NCI-H2029 (cell line): ENCODE measurements around the gene CMTM6.
A peak's percentile ranks its signal among the peaks of the same experiment; 100 is the strongest.
"Not testable (repeated sequence)": the region's sequence is repeated elsewhere in the genome, so short reads cannot be mapped to it uniquely, and the experiment has no call there.

Experiments
- DNase-seq: peaks from one replicate; lab custom pipeline; 2025; lab: John Stamatoyannopoulos, UW

CMTM6 gene

DNA sequence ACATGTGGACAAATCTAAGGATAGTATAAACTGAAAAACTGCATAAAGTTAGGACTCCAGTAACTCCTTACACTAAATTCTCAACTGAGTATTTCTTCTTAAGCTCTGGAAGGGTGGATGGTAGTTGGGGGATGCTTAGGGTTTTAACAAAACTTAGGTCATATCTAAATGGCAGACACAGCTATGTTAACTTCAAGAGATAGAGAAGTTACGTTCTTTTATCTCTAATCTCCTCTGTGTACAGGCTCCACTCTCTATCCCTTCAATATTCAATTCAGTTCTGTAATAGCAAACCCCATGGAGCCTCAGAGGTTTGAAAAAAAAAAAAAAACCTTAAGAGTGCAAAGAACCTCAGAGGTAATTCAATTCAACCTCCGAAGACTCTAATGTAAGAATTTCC is 3.1 kb downstream of the CMTM6 start:
- no peak for DNase-seq

DNA sequence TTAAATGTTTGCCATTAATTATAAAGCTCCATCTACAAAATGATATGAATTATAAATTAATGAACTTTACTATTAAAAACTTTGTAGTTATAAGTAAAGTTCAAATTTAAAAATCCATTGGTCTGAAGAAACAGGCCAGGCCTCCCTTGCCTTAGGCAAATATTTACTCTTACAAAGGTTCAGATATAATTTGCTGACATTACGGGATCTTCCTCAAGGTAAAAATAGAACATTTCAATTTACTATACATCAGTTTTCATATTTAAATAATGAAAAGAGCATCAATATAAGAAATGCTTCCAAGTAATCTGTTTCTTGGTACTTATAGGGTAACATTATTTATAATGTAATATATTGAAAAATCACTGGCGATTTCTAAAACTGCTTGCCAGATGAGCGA is 3.7 kb downstream of the CMTM6 start:
- DNase-seq: no peak

DNA sequence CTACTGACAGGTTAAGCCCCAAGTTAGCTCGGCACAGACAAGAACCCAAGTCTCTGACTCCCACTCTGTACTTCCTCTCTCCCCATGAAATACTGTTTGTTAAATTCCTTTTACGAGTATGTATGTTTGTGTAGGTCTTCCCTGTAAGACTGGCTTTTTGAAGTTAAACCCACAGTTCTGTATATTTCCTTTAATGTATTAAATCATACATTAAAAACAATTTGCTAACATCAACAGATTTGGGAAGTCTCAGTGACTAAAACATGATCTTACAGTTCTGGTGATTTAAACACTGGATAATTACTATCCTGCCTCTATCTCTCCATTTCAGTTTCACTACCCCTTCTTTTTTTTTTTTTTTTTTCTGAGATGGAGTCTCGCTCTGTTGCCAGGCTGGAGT is 4.4 kb downstream of the CMTM6 start:
- DNase-seq: no peak

DNA sequence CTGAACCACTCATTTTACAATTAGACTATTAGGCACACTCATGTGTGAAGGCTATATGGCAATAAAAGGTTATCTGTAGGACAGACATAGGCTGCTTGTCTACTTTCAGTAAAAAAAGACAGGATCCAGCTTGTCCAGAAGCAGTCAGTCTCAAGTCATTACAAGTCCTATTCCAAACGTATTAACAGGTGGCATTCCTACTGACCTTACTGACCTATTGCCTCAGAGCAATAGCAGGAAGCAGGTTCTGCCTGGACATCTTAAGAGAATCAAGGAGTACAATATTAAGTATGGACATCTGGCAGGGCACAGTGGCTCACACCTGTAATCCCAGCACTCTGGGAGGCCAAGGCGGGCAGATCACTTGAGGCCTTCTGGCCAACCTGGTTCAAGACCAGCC is 7.0 kb downstream of the CMTM6 start:
- DNase-seq: no peak

DNA sequence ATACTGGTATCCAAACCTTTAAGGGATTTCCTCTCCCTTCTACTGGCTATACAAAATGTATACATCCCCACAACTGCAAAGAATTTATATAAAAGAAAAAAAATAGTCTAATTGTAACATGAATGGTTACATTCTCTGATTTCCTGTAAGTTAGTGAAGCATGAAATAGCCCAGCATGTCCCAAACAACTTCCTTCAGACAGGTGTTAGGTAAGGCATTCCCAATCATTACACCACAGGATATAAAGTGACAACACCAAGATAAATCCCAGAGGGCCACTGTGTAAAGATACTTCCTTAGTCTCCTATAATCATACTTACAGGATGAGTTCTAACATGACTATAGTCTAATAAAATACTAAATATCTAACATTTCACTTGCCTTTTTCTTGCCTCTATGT is 7.6 kb downstream of the CMTM6 start:
- no peak for DNase-seq

DNA sequence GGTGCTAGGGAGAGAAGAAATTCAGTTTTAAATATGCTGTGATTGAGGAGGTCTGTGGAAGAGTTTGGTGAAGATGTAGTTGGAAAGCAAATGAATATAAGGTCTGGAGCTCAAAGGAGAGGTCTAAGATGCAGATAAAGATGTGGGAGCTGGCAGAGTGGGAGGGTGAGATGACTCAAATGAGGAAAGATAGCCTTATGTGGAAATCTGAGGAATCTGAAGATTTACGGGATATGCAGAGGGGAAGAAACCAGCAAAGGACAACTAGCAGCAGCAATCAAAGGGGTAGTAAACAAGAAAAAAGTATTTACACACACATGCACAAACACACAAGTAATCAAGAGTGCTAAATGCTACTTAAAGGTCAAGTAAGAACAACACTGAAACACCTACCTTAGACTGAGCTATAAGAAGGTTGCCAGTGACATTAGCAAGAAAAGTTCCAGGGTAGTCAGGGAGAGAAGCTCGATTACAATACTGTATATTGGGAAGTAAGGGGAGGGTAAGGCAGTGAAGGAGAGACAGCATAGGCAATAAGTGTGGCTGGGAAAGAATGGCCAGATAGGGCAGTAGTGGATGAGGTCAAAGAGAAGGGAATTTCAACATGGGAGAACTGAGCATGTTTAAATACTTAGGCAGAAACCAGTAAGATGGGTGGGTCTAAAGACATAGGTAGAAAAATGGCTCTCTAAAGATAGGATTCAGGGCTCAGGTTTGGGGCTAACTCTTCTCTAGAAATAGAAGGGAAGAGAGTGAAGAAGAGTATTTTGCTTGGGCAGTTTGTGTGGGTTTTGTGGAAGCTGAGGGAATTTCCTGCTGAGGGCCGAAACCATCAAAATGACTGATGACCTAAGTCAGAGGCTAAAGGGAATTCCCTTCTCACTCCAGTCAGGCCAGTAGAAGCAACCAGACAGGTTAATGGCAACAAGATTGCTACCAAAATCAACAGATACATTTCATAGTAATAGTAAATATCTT is 8.9 kb downstream of the CMTM6 start:
- DNase-seq: no peak

DNA sequence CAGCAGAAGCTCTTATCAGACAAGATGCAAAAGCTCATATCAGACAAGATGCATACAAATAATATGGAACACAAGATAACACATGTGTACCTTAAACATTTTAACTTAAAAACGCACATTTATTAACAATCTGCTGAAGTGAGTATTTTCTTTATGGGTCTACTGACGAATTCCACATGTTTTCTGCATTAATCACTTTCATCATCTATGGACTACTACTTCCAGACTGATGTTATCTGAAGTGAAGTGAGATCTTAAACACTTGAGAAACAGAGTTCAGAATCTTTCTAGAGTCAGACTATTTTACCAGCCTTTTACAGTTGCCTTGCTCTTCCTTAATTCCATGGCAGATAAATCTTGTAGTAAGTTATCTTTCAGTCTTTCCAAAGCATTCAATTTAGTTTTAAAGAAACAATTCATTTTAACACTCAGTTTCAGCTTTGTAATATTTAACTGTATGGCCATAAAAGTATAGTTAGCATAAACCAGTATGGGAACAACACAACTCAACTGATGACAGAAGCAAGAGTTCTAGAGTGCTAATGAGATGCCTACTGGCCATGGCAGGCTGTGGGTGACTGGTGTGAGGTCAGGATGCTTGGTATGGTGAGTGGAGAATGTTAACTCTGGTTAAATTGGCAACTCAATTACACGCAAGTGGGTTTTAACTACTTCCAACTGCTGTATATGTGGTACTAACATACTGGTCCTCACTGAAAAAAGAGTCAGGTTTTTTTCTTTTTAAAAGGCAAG is 9.8 kb downstream of the CMTM6 start:
- DNase-seq: no peak

DNA sequence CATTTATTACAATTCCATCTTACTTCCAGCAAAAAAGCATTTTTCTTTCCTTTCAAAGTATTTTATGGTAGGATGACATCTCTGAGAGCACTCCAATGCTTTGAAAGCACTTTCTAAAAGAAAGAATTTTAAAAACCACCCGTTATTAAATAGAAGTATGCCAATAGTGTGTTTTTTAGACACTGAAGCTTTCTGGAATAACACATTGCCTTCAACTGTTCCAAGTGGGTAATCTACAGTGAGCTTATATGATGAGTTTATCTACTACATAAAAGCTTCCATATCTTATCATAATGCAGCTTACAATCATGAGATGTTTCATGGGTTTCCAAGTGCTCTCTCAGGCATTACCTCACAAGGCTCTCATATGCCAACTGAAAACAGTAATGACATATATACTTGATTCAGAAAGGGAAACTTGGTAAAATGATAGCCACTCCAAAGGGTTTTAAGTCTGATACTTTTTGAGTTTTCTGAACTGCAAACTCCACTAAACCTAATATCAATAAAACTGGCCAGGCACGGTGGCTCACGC is 14.1 kb downstream of the CMTM6 start:
- peak; percentile 15 for DNase-seq

DNA sequence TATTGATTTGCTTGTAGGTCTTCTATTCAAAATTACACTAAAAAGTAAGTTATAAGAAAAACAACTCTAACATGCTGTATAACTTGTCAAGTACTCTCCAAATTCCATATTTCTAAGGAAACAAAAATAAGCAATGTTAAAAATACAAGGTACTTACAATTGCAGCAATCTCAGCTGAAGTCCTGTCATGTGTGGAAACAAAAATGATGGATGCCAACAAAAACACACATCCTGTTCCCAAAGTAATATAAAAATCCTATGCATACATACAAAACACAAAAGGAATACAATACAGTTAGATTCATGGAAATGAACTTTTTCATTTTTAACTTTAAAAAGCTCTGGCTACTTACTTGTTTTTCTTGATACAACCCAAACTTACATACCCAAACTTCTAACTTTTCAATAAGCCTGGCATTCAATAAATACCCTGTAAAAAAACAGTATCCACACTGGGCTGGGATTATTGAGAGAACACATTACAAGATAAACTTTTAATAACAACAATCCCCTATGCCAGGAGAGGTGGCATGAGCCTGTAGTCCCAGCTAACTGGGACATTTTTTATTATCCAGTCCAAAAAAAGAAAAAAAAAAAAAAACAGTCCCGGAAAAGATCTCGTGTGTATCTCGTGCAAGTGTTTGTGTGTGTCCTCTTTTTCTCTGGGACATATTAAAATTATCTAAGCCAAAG is 14.7 kb downstream of the CMTM6 start:
- DNase-seq: no peak

DNA sequence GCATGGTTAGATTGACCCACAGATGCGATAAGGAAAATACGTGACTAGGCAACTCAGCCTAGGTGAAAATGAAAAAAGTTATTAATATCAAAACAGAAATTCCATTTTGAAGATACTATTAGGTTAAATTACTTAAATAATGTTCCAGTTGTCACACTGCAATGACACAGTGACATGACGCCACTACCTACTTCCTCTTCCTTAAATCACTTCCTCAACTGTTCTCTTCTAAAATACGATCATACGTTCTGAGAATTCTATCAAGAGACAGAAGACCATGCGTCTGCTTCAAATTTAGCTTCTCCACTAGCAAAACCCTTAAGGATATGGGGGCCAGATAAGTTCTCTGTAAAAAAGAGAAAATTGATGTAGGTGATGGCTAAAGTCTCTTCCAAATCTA is 18.2 kb downstream of the CMTM6 start:
- no peak for DNase-seq

DNA sequence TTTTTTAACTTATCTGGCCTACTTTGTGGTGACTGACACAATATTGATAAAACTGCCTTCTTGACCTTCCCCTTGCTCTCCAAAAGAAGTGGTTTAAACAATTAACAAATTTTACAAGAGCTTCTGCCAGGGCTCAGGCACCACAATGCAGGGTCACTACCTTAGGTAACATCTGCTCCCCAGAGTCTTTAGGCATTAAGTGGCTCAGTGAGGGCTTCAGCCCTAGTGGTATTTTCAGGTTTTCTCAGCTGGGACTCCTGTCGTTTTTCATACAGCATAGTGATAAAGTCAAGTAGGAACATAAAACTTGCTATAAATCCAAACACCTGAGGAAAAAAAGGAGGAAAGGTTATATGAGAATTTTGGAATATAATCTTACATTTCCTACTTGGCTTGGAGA is 18.9 kb downstream of the CMTM6 start:
- no peak for DNase-seq

DNA sequence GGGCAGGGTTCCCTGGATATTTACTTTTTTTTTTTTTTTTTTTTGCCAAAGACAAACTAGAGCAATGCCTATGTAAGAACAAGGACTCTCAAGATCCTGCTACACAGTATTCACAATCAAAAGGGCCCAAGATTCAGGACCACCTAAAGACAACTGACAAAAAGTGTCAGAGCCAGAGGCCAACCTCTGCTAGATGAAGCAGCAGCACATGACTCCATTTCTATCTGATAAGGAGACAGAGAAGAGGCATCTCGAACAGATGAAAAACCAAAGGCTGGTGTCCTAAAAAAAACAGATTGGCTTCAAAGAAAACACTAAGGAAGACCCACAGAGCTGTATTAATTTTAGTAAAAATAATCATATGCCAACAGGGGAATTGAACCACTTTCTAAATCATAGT is 20.0 kb downstream of the CMTM6 start:
- DNase-seq: no peak

DNA sequence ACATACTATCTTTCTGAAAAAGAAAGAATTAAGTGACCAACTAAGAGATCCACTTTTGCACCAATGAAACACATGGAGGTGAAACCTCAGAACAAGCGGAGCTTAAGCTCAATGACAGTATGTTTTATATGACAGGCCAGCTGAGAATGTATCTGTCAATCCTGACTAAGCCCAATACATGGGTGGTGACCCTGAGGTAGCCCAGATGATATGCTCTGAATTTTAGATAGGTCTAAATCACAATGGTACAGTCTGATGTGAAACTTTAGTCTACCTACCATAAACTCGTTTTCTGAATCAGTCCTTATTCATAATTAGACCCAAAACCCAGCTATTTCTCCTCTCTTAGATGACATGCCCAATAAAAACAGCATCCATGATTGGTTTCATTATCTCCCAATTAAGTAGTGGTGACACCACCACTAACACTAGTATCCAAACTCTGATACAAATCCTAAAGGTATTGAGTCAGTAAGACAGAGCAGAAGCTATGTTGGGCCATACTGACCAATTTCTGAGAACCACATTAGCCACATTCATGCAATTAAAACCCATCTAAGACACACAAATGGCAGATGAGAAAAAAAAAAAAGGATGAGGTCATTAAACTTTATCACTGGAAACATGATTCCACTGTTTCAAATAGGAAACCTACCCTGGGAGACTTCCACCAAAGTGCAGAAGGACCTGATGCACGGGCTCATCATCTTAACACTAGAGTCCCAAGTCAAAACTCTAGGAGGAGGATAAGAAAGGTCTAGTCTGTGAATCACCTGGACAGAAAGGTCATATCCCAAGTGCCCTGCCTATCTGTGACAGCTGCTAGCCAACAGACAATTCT is 20.6 kb downstream of the CMTM6 start:
- DNase-seq: no peak

DNA sequence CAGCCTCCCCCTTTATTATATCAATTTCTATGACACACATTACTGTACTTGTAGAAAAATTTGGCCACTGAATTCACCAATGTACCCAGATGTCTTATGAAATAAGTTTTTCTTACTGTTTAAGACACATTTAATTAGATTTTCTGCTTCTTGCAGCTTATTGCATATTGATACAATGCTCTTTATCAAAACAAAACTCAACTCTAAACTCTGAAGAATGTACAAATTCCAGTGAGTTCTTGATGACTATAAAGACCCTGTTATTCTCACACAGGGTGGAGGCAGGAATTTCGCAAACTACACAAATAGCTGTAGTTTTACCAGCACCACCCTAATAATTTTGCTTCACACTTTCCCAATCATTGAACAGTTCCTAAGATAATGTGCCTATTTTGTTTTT is 22.0 kb downstream of the CMTM6 start:
- no peak for DNase-seq

DNA sequence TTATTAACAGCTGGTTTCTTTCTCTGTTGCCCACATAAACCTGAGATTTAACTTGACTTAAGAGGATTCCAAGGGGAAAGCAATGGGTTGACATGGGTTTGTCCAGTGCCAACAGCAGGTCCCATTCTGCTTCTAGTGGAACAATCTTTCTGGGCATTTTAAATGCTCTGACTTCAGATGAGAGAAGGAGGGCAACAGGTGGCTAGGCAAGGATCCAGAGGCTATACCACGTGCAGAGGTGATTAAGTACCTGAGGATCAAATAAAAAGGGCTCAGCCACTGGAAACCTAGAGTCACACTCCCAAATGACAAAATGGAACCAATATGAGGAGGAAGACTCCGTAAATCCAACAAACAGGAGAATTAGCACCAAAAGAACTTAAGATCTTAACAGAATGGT is 28.5 kb downstream of the CMTM6 start:
- DNase-seq: peak; percentile 5

DNA sequence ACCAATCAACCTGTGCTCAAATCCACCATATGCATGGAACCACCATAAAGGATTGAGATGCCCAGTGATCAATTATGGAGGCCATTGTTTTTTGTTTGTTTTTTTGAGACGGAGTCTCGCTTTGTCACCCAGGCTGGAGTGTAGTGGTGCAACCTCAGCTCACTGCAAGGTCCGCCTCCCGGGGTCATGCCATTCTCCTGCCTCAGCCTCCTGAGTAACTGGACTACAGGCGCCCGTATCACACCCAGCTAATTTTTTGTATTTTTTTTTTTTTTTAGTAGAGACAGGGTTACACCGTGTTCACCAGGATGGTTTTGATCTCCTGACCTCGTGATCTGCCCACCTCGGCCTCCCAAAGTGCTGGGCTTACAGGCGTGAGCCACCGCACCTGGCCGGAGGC is 30.5 kb downstream of the CMTM6 start:
- DNase-seq: not testable (repeated sequence)

DNA sequence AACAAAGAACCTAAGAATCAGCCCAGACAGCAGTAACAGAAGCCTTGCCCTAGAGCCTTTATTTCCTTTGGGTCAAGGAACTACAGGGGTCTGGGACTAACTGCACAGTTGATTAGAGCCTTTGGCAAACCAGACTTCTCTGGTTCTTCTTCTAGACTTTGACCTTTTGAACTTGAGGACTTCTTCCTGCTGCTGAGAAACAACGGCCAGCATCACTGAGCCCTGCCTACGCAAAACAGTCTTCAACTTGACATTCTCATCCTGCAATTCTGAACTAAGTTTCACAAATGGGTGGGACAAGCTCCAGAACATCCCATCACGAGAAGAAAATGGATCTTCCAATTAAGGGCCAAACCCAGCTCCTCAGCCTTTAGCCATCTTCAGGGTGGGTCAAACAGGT is 31.4 kb downstream of the CMTM6 start:
- no peak for DNase-seq

DNA sequence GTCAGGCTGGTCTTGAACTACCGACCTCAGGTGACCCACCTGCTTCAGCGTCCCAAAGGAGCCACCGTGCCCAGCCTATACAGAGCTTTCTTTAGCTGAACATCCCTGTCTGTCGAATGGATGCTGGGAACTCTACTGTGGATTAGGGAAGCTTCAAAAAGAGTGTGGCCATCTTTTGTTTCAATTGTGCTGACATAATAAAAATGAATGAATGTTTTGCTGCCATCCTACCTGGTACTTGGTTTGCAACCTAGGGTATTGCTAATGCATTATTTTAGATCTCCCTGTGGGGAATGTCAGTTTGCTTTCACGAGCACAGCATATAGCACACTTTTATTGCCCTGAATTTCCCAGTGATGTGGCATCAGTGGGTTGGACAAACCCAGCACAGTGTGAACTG is 32.3 kb downstream of the CMTM6 start:
- no peak for DNase-seq

DNA sequence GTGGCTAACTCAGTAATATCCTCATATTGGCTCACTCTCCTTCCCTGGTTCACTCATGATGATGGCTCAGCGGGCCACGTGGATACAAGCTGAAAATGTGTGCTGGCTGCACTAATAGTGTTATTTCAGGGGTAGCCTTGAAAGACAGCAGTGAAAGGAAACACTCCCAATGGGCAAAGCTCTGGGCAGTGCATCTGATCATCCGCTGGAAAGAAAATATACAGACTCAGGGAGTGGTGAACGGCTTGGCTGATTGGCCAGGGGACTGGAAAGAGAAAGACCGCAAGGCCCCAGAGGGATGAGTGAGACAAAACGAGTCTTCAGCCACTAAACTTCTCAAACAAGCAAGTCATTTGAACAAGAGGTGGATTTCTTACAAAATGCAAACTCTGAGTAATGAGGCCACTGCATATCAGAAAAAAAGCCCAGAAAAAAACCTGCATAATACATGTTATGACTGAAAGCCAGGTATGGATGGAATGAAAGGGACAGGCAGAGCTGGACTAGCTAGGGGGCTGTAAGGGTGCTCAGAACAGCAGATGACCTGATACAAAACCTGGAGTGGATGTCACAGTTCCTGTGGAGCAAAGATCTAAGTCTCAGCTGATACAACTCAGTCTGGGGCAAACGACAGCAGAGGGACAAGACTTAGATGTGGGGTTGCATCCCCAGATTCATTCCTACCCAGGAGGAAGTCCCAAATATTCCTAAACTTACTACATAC is 33.3 kb downstream of the CMTM6 start:
- DNase-seq: no peak

DNA sequence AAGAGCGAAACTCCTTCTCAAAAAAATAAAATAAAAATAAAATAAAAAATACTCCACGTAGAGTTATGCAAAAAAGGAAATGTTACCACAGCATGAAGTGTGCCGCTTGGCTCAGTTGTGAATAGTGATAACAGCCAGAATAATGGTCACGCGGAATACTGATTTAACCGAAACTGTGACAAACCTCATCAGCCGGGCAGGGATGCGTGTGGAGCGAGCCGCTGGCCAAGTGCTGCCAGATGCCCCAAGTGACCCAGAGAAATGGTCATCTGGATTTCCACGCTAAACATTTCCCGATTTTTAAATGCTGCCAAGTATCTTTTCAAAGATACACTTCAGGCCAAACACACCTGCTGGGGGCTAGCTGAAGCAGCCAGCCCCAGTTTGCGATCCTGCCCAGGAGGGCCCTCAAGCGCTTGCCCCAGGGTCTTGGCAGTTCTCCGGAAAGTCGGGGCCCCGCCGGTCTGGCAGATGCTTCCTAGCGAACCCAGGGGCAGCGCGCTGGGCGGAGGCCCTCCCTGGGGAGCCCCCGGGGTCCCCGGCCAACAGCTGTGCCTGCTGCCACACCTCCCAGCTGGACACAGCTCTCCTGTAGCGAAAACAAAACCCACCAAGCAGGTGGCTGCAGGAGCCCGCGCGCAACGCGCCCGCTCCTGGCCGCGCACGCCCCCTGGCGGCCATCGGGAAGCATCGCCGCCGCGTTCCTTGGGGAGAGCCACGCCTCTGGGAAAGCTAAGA is 35.1 kb downstream of the CMTM6 start:
- peak; percentile 60 for DNase-seq
